Glutamatergic neuron (in vitro differentiated cells): ENCODE measurements around the gene TDRD3. TPM values are rescaled to one million over a fixed set of nuclear protein-coding genes. Genes with fewer than 3 reads are reported as not detected.

Source experiments
- DNase-seq: peaks from one replicate; pipeline ENCODE4 v3.0.0; 2022
- H3K27ac Mint-ChIP-seq: one replicate; pipeline ENCODE4 v1.8.0; 2020; ENCODE audit warnings: mild to moderate bottlenecking, mixed read lengths, inconsistent platforms; ENCODE audit not compliant: unreplicated experiment
- H3K27me3 Mint-ChIP-seq: one replicate; pipeline ENCODE4 v1.8.0; 2020; ENCODE audit warnings: mild to moderate bottlenecking, moderate library complexity, mixed read lengths, inconsistent platforms; ENCODE audit not compliant: unreplicated experiment
- H3K36me3 Mint-ChIP-seq: one replicate; pipeline ENCODE4 v1.8.0; 2020; ENCODE audit warnings: mild to moderate bottlenecking, mixed read lengths, inconsistent platforms; ENCODE audit not compliant: unreplicated experiment
- H3K4me1 Mint-ChIP-seq: one replicate; pipeline ENCODE4 v1.8.0; 2020; ENCODE audit warnings: mild to moderate bottlenecking, low read depth, mixed read lengths, inconsistent platforms; ENCODE audit not compliant: unreplicated experiment
- H3K4me3 Mint-ChIP-seq: one replicate; pipeline ENCODE4 v1.8.0; 2020; ENCODE audit warnings: mild to moderate bottlenecking, mixed read lengths, inconsistent platforms; ENCODE audit not compliant: unreplicated experiment
- H3K9me3 Mint-ChIP-seq: one replicate; pipeline ENCODE4 v1.8.0; 2020; ENCODE audit warnings: mild to moderate bottlenecking, moderate library complexity, mixed read lengths, inconsistent platforms; ENCODE audit not compliant: unreplicated experiment
- CTCF ChIP-seq: fragments of 200-600 bp; sonication (generic); IDR thresholded peaks from one replicate; pipeline ENCODE4 v1.5.0; 2021; ENCODE audit not compliant: partially characterized antibody, unreplicated experiment
- total RNA-seq: library from RNA; stranded (reverse); fragmentation: NEBNext Ultra II Directional; extraction: Animal tissue kit (Norgen Biotek cat#: 25700); gene quantifications from one replicate; pipeline ENCODE4 v1.2.1, GENCODE V29; 2021; ENCODE audit not compliant: unreplicated experiment

The TDRD3 gene
- total RNA-seq, 1 donor from 2014 or later: 15.8 TPM

GRCh38 chr13:60395971-60396782 lies 843 bp upstream of the TDRD3 start:
- peak; percentile 88 for DNase-seq
- Mint-ChIP-seq H3K4me3 (peak overlapping the region; percentile 96), H3K9me3 (peaks cover 8% of the 10 kb centered on the region), H3K4me1 (peaks cover 10% of the 10 kb centered on the region), H3K36me3 (no peaks in the 10 kb centered on the region), H3K27me3 (peaks cover 3% of the 10 kb centered on the region), H3K27ac (peak overlapping the region; percentile 48)
- TF ChIP-seq CTCF: no peak

GRCh38 chr13:60397704-60398378 lies 821 bp downstream of the TDRD3 start:
- H3K27me3 Mint-ChIP-seq: peaks cover 3% of the 10 kb centered on the region
- peaks cover 8% of the 10 kb centered on the region for H3K9me3 Mint-ChIP-seq
- peak; percentile 80 for DNase-seq
- peak overlapping the region; percentile 91 for H3K27ac Mint-ChIP-seq
- H3K4me3 Mint-ChIP-seq: peak overlapping the region; percentile 95
- TF ChIP-seq CTCF: no peak
- peaks cover 10% of the 10 kb centered on the region for H3K4me1 Mint-ChIP-seq
- no peaks in the 10 kb centered on the region for H3K36me3 Mint-ChIP-seq

GRCh38 chr13:60398379-60398891 lies 1.4 kb downstream of the TDRD3 start:
- H3K4me1 Mint-ChIP-seq: peaks cover 10% of the 10 kb centered on the region
- DNase-seq: no peak
- H3K36me3 Mint-ChIP-seq: no peaks in the 10 kb centered on the region
- peak overlapping the region; percentile 91 for H3K27ac Mint-ChIP-seq
- peaks cover 3% of the 10 kb centered on the region for H3K27me3 Mint-ChIP-seq
- peaks cover 8% of the 10 kb centered on the region for H3K9me3 Mint-ChIP-seq
- H3K4me3 Mint-ChIP-seq: peak overlapping the region; percentile 95
- no peak for TF ChIP-seq CTCF

- no peak for DNase-seq
- Mint-ChIP-seq H3K36me3 (no peaks in the 10 kb centered on the region), H3K27ac (no peak overlapping the region), H3K27me3 (peaks cover 3% of the 10 kb centered on the region), H3K9me3 (peaks cover 8% of the 10 kb centered on the region), H3K4me3 (peak overlapping the region; percentile 65), H3K4me1 (peaks cover 10% of the 10 kb centered on the region)
- no peak for TF ChIP-seq CTCF
Observed at GRCh38 chr13:60398907-60399589, 2.0 kb downstream of the TDRD3 start.
